ENCODE data around the gene KRT81.
"Not testable (repeated sequence)": the region's sequence is repeated elsewhere in the genome, so short reads cannot be mapped to it uniquely, and the experiment has no call there.

The KRT81 gene

DNA sequence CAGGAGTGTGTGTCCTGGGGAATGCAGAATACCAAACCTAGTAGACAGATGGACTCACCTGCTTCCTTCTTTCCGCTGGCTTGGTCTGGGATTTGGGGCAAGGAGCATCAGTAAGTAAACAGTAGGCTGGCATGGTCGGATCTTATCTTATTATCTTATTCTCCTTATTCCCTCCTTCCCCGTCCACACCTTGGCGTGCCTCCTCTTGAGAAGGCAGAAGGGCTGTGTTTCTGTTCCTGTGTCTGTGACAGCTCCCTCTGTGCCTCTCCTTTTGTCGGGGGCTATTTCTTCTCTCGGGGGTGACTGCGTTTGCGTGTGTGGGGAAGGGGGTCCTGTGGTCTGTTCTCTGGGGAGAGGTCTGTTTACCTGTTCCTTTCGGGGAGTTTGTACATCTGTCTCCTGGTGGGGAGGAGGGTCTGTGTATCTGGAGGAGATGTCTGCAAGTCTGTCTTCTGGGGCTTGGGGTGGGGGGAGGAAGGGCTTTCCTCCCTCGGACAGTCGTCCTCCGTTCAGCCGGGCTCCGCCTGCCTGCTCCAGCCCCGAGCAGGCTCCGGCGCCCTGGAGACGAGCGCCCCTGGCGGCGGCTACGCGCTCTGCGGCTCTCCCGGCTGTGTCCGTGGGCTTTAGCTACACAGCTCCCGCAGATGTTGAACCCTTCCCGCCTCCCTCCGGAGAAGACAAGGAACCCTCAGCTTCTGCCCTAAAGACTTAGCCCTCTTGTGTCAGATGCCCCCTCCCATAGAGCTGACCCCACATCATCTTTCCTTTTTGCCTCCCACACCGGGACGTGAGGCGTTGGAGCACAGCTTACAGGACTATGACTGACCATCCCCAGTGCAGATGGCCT, 12.5 kb downstream of the KRT81 start:
- in situ Hi-C loops (cut with MboI; ENCODE audit: low sequenced_read_pairs) = no loop called here

GRCh38 chr12:52277486-52278245, 13.7 kb downstream of the KRT81 start:
- in situ Hi-C loops (cut with MboI; ENCODE audit: low sequenced_read_pairs) = no loop called here

DNA sequence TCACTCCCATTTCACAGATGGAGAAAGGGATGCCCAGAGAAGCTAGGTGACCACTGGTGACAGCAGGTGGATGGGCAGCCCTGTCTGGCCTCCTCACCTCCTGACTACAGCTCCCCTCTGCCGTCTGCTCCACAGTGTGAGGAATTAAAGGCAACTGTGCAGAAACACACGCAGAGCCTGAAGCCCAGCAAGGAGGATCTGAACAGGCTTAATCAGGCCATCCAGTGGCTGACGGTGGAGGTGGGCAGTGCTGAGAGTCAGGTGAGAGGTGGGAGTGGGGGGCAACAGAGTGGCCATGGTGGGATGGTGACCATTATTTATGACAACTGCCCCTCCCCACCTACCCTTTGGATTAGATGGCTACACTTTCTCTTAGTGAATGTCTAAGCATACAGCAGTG, 15.6 kb downstream of the KRT81 start:
- in situ Hi-C loops (cut with MboI; ENCODE audit: low sequenced_read_pairs) = no loop called here

DNA sequence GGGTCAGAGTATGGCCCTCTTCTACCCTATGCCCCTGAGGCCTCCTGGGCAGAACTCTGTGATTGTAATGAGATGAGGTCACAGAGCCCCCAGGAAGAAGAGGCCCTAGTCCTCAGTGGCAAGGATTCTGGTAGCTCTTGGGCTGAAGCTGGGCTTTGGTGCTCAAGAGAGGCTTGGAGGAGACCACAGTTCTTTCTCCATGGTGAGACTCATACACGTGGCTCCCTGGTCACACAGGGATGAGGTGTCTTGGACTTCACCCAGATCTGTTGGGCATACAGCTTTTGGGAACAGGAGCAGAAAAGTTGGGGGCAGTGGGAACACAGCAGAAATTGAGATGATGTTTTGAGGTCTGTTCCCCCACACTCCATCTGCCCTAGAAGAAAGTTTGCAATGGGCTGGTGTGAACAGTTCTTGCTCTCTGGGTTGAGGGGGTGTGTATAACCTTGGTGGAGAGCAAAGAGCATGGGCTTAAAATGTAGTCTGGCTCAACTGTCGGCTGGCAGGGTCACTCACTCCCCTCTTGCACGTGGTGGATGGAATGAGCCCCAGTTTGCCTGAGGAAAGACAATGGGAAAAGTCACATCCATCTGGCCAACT, 16.7 kb downstream of the KRT81 start, which contains the start of gene KRT86:
KRT86 (plus strand) TSS at position 125 of the 600 bp plus-strand sequence. CDS start 27,272 bp downstream, outside the sequence.
- in situ Hi-C loops (cut with MboI; ENCODE audit: low sequenced_read_pairs) = no loop called here

DNA sequence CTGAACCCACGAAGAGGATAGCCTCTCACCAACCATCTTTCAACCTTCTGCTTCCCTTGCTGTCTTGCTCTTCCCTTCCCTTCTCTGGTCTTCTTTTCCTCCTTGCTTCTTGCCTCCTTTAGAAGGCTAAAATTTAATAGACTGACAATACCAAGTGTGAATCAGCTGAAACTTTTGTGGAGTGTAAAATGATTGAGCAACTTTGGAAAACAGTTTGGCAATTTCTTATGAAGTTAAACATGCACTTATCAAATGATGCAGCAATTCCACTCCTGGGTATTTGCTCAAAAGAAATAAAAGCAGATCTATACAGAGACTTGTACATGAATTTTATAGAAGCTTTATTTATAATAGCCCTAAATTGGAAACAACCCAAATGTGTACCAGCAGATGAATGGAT, 20.2 kb downstream of the KRT81 start:
- in situ Hi-C loops (cut with MboI; ENCODE audit: low sequenced_read_pairs) = no loop called here

- in situ Hi-C loops (cut with MboI; ENCODE audit: low sequenced_read_pairs) = no loop called here
Observed at GRCh38 chr12:52270541-52271070, 20.7 kb downstream of the KRT81 start.

DNA sequence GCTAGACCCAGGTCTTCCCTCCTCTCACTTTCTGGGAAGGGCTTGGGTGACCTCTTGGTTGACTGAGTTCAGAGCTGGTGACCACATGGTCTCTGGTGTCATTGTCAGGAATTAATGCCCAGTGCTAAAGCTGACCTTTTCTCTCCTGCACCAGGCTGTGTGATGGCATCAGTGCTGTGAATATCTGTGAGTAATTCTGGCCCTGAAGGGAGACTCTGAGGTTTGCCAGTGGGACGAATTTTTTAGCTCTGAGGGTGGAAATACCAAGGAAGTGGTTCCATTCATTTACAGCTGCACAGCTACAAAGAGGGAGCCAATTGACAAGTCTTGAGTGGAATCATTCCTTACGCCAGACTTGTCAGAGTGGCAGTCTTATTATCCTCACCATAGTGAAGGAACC, 23.1 kb downstream of the KRT81 start:
- in situ Hi-C loops (cut with MboI; ENCODE audit: low sequenced_read_pairs) = no loop called here

DNA sequence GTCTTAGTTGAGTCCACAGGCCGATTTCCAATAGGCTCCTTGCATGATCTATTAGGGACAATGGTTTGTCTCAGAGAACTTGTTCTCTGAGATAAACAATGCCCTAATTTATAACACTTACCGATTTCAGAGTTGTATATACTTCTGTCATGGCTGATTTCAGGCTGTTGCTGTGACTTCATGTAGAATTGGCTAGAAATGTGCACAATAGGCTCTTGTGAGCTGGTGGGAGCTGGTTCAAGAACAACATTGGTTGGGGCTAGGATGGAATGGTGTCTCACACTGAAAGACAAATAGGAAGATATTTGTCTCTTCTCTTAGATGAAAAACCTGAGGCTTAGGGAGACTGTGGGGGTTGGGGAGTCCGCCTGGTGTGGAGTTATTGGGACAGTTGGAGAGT, 23.6 kb downstream of the KRT81 start:
- in situ Hi-C loops (cut with MboI; ENCODE audit: low sequenced_read_pairs) = no loop called here

DNA sequence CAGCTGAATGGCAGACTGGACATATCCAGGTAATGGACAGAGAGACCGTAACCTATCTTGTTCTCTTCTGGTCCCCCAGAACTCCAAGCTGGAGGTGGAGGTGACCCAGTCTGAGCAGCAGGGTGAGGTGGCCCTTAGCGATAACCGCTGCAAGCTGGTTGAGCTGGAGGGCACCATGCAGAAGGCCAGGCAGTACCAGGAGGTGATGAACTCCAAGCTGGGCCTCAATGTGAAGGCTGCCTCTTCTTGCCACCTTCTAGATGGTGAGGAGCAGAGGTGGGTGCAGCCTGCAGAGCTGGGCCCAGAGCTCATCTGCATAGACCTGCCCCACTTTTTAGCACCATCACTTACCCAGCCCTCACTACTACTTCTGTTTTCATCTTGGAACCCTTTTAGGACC, 24.1 kb downstream of the KRT81 start:
- in situ Hi-C loops (cut with MboI; ENCODE audit: low sequenced_read_pairs) = no loop called here

GRCh38 chr12:52266514-52266913, 24.8 kb downstream of the KRT81 start:
- in situ Hi-C loops (cut with MboI; ENCODE audit: low sequenced_read_pairs) = no loop called here

DNA sequence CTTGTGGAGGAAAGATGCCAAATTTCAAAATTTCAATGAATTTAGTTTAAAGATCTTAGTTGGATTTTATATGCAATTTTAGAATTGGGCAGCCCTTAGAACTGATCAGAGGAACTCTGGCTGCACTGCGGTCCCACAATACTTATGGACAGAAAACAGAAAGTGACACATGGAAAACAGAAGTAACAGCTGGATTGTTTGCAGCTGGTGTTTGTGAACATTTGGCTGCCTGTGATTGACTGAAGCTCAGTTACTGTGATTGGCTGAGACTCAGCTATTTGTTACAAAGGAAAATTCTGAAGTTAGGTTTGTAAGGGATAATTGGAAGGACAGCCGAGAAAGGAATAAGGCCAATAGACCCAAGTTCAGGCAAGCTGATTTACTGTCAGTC, 26.9 kb downstream of the KRT81 start:
- in situ Hi-C loops (cut with MboI; ENCODE audit: low sequenced_read_pairs) = no loop called here

- in situ Hi-C loops (cut with MboI; ENCODE audit: low sequenced_read_pairs) = no loop called here
Observed at GRCh38 chr12:52263761-52264434, 27.4 kb downstream of the KRT81 start.

- in situ Hi-C loops (cut with MboI; ENCODE audit: low sequenced_read_pairs) = no loop called here
Observed at GRCh38 chr12:52262286-52262685, 29.0 kb downstream of the KRT81 start.

- in situ Hi-C loops (cut with MboI; ENCODE audit: low sequenced_read_pairs) = no loop called here
Observed at GRCh38 chr12:52261208-52261484, 30.2 kb downstream of the KRT81 start.

DNA sequence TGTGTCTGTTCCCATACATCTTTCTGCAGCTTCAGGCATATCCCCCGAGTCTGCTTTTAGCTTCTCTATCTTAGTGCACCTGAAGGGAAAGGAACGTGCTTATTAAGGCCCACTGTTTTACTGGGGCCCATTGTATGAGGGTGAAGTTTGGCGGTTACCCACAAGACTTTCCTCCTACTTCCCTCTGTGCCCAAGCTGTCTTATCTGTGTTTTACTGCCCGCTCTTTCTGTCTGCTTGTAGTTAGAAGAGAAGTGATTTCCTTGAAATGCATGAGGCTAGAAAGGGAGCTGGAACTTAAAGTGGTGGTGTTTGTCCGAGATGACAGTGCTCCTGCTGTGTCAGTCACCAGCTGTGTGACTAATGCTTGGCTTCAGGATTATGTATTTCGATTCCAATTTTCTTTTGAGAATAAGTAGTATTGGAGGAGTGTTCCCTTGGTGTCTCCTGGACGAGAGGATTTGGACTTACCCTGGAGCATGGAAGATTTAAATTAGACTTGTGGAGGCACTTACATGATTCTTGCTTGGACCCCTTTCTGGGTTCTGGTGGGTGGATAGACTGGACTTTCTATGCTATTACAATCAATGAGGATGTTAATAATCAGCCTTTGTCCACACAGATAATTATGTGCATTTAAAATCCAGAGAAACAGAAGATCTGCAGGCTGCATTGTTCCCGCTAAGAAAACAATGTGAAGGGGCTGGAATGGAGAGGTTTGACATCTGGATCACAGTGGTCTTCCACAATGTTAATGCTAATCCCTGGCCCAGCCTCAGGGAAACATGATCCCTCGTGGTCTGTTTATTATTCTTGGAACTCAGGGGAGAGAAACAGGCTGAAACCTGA, 30.8 kb downstream of the KRT81 start:
- in situ Hi-C loops (cut with MboI; ENCODE audit: low sequenced_read_pairs) = no loop called here

DNA sequence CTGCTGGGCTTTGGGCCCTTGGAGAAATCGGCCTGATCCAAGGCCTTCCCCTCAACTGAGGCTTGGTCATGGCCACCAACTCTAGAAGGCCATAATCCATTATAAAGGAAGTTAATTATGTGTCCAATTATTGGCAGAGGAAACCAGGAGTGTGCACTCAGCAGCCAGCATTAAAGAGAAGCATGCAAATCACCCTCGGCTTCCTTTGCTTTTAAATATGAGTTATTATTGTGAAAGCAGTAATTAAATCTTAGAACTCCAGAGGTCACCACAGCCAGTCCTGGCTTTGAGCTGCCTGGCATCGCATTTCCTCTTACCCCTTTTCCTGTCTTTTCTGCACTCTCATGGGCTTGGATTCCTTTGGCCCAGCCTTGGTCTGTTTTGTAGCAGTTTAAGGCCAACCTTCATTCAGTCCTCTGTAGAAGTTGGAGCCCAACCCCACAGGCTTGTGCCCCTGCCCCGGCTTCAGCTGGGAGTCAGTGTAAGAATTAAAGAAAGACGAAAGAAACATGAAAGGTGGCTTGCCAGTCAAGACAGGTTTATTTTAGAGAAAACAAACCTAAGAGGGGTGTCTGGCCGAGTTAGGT, 31.6 kb downstream of the KRT81 start:
- in situ Hi-C loops (cut with MboI; ENCODE audit: low sequenced_read_pairs) = no loop called here

DNA sequence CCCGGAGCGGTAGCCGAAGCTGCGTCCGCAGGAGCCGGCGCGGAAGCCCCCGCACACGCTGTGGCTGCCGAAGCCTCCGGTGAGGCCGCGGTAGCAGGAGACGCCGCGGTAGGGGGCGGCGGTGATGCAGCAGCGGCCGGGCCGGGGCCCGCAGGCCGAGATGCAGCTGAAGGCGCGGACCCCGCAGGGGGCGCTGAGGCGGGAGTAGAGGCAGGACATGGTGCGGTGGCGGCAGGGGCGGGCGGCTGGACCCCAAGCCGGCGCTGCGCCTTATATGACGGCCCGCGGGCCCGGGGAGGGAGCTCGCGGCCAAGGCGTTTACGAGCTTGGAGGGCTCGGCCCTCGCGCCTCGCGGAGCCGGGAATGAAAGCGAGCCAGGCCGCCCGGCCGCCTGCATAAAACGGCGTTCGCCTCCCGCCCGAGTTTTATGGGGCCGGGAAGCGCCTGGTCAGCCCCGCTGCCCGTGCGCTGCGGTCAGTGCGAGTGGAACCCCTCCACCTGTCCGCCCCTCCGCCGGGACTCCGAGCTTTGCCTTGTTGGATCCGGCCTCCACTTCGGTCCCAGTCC, 32.9 kb downstream of the KRT81 start:
- in situ Hi-C loops (cut with MboI; ENCODE audit: low sequenced_read_pairs) = no loop called here

DNA sequence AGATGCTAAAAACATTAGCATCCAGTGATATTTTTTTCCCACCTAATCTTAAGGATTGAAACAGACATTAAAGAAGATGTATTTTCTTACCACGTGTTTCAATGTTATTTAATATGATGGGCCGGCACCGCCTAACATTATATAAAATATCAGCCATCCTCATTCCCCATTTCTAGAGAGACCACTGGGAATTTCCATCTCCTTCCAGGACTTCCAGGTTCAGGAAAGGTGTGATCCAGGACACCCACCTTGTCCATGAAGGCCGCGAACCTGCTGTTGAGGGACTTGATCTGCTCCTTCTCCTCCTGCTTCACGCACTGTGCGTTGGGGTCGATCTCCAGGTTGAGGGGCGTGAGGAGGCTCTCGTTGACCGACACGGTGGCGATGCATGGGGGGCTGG, 33.4 kb downstream of the KRT81 start:
- in situ Hi-C loops (cut with MboI; ENCODE audit: low sequenced_read_pairs) = not testable (repeated sequence)

DNA sequence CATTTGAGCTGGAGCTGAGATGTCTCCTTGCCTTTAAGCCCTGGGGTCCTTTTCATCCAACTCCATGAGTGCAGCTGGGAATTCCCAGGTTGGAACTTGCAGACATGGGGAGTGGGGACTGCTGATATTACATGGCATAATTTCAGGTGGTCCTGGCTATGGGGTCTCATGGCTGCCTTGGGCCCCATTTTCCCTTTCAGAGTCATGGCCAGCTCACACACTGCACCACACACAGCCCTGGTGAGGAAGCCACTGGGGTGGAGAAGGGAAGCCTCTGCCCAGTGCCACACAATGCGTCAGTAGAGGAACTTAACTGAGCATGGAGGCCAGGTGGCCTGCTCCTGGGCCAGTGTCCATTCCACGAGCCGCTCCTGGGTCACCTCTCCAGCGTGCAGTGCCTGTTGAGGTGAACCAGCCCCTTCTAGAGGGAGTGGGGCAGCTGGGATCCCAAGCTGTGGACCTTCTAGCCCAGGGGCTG, 34.2 kb downstream of the KRT81 start:
- in situ Hi-C loops (cut with MboI; ENCODE audit: low sequenced_read_pairs) = no loop called here

DNA sequence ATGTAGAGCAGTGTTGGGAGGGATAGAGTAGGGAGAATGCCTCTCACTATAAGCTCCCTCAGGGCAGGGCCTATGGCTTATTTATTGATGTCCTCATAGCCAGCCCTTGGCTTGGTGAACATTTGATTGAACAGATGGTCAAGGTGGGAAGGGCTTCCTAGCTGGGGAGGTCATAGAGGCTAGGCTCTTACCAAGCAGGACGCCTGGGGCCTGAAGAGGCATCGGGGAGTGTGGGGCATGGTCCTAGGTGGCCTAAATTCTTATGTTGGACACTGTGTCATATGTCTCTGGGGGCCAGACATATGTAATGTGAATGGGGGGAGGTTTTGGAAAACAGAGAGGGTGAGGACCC, 34.8 kb downstream of the KRT81 start:
- in situ Hi-C loops (cut with MboI; ENCODE audit: low sequenced_read_pairs) = no loop called here

Measured in hTERT RPE-1 (cell line).